Left ventricle myocardium inferior (tissue), 1 donor: ENCODE results near the gene NBPF3. TPM values are rescaled to one million over a fixed set of nuclear protein-coding genes. Genes with fewer than 3 reads are reported as not detected.

Source experiments
- DNase-seq: peaks from one replicate; pipeline ENCODE4 v3.0.0-alpha.2; 2020
- H3K27ac ChIP-seq: fragments of 200-600 bp; replicated peaks from 2 replicates; pipeline ENCODE4 v1.8.0; 2021
- H3K27me3 ChIP-seq: fragments of 200-600 bp; 2 replicates; pipeline ENCODE4 v1.8.0; 2021; ENCODE audit warnings: low read depth
- H3K36me3 ChIP-seq: fragments of 200-600 bp; 2 replicates; pipeline ENCODE4 v1.8.0; 2021
- H3K4me1 ChIP-seq: fragments of 200-600 bp; 2 replicates; pipeline ENCODE4 v1.8.0; 2021
- H3K4me3 ChIP-seq: fragments of 200-600 bp; 2 replicates; pipeline ENCODE4 v1.8.0; 2021; ENCODE audit warnings: mild to moderate bottlenecking, moderate library complexity
- H3K9me3 ChIP-seq: fragments of 200-600 bp; replicated peaks from 2 replicates; pipeline ENCODE4 v1.8.0; 2021
- CTCF ChIP-seq: fragments of 200-600 bp; IDR thresholded peaks from 2 replicates; pipeline ENCODE4 v1.8.0; 2021; ENCODE audit warnings: antibody characterized with exemption, mild to moderate bottlenecking, borderline replicate concordance
- intact Hi-C: fragments of 100-400 bp; cut with micrococcal nuclease; formaldehyde crosslinking; loops from one replicate; pipeline ENCODE4 v1.11.0; 2022
- total RNA-seq: library from RNA; stranded (reverse); fragmentation: NEBNext Ultra II Directional; extraction: Animal tissue kit (Norgen Biotek cat#: 25700); gene quantifications from one replicate; pipeline ENCODE4 v1.2.1, GENCODE V29; 2021
- donor health status: DM: no; HTN: yes; CAD: no; lungs with severe emphysema.

The NBPF3 gene
- total RNA-seq, 1 donor from 2014 or later = 5.1 TPM

- DNase-seq = no peak
- Histone ChIP-seq H3K4me1 (peaks cover 39% of the 10 kb centered on the region), H3K27me3 (peaks cover 34% of the 10 kb centered on the region), H3K4me3 (peak overlapping the region; percentile 64), H3K9me3 (no peaks in the 10 kb centered on the region), H3K27ac (peak overlapping the region; percentile 59), H3K36me3 (no peaks in the 10 kb centered on the region)
- TF ChIP-seq CTCF = no peak
- intact Hi-C loops = loop anchor here (10.0 kb wide), 1 partner anchor 64 kb away; no protein-coding TSS in a partner anchor
Measured at GRCh38 chr1:21510885-21511578, 71.1 kb downstream of the NBPF3 start.

DNA sequence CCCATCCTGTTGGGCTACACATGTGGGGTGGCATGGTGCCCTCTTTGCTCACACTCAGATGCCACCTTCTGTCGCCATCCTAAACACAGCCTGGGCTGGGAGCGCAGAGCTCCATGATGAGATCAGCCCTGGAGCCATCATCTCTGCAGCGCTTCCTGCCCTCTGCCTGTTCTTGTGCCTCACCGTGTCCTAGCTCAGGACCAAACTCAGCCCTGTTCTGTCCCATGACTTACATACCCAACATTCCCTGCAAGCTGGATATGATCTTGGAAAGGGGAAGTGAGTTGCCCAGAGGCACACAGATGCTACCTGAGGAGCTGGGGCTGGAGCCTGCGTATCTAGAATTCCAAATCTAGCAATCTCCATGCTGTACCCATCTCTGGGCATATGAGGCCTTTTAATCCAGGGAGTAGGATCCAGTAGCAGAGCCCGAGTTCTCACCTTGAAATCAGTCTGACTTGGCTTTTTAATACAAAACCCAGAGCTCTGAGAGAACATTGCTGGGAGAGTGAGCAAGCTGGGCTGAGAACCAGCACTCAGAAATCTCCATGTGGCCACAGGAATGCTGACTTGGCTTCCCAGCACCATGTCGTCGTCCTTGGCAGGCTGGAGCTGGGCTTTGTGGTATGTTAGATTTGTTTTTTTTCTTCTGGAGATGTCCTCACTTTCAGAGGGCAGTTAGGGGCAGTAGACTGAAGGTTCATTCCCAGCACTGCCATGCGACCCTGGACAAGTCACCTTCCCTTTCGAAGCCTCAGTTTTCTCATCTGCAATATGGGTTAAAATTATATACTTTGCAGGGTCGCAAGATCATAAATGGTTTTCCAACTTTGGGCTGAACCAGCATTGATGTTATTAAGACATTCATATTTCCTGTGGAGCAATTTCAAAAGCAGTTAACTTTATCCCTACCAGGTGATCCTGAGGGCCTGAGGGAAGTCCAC is 71.9 kb downstream of the NBPF3 start:
- DNase-seq = peak; percentile 62
- H3K9me3 ChIP-seq = no peaks in the 10 kb centered on the region
- H3K36me3 ChIP-seq = no peaks in the 10 kb centered on the region
- H3K4me3 ChIP-seq = no peak overlapping the region
- peak overlapping the region; percentile 59 for H3K27ac ChIP-seq
- intact Hi-C loops = loop anchor here (10.0 kb wide), 1 partner anchor 63 kb away; no protein-coding TSS in a partner anchor
- no peak for TF ChIP-seq CTCF
- peaks cover 39% of the 10 kb centered on the region for H3K4me1 ChIP-seq
- H3K27me3 ChIP-seq = peaks cover 27% of the 10 kb centered on the region

GRCh38 chr1:21514245-21514644 is 74.3 kb downstream of the NBPF3 start:
- TF ChIP-seq CTCF = no peak
- Histone ChIP-seq H3K27me3 (peaks cover 8% of the 10 kb centered on the region), H3K27ac (no peak overlapping the region), H3K4me1 (peaks cover 29% of the 10 kb centered on the region), H3K36me3 (no peaks in the 10 kb centered on the region), H3K9me3 (no peaks in the 10 kb centered on the region), H3K4me3 (no peak overlapping the region)
- intact Hi-C loops = loop anchor here (10.0 kb wide), 1 partner anchor 61 kb away; no protein-coding TSS in a partner anchor
- DNase-seq = no peak

DNA sequence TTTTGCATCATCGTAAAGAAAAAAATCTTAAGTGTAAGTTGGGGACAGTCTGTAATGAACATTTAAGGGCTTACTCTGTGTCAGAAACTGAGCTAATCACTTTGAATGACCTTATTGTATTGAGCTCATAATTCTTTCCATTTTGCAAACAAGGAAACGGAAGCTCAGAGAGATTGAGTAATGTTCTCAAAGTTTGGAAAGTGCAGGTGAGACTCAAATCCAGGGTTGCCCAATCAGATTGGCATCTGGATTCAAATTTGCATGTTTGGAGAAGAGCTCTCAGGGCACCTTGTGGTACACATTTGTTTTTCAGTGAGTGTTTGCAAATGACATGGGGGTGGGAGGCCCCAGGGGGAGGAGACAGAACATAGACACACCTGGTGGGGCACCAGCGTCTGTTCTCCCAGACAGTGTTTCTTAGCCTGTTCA is 77.2 kb downstream of the NBPF3 start:
- Histone ChIP-seq H3K9me3 (no peaks in the 10 kb centered on the region), H3K4me3 (no peak overlapping the region), H3K27ac (no peak overlapping the region), H3K36me3 (no peaks in the 10 kb centered on the region), H3K27me3 (no peaks in the 10 kb centered on the region), H3K4me1 (no peaks in the 10 kb centered on the region)
- TF ChIP-seq CTCF = no peak
- DNase-seq = no peak
- intact Hi-C loops = loop anchor here (10.0 kb wide), 1 partner anchor 58 kb away; no protein-coding TSS in a partner anchor

GRCh38 chr1:21517660-21518480 is 77.9 kb downstream of the NBPF3 start:
- Histone ChIP-seq H3K4me1 (no peaks in the 10 kb centered on the region), H3K9me3 (no peaks in the 10 kb centered on the region), H3K4me3 (no peak overlapping the region), H3K27ac (no peak overlapping the region), H3K27me3 (no peaks in the 10 kb centered on the region), H3K36me3 (no peaks in the 10 kb centered on the region)
- intact Hi-C loops = loop anchor here (10.0 kb wide), 1 partner anchor 57 kb away; no protein-coding TSS in a partner anchor
- TF ChIP-seq CTCF = no peak
- DNase-seq = no peak
